SIG-M5 treated with dmso at 0.1 percent for 504 hours (cell line): ENCODE measurements around the gene CAV3.

Experiments used
- DNase-seq: peaks from one replicate; lab custom pipeline; 2025; ENCODE audit not compliant: unreplicated experiment; lab: John Stamatoyannopoulos, UW

Gene CAV3

DNA sequence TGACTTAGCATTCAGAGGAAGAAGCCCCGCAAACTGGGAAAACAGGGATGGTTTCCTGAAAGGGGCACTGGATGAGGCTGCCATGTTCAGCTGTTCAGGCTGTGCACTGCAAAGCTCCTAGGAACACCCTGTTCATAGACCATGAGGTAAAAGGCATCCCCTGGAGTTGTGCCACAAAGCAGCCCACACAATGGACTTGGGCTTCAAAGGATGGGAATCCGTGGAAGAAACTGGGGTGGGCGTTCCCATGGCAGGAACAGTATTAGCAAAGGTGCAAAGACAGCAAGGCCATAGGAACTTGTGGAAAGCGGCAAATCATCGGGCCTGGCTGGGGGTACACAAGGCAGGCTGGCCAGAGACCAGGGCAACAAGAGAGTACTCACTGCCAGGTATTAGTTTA is 26.9 kb downstream of the CAV3 start:
- no peak for DNase-seq

DNA sequence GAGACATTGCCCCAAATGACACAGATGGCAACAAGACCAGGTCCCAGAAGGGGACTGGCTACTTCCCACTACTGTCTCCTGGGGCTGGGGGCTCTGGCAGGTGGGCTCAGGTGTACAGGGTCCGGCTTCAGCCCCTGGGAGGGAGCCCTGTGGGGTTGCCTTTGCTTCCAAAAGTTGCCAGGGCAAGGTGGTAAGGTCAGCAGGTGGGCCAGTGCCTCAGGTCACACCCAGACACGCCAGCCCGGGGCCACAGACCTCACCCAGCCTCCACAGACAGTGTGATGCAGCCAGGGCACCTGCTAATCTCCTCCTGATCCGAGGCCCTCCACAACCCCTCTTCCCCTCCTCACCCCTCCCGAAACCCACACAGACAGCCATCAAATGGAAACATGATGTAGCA is 28.3 kb downstream of the CAV3 start:
- no peak for DNase-seq

- DNase-seq = no peak
These were observed 29.2 kb downstream of the CAV3 start for GRCh38 chr3:8762607-8763377.

- DNase-seq = no peak
These were observed 30.9 kb downstream of the CAV3 start for GRCh38 chr3:8764528-8764927.

- no peak for DNase-seq
These were observed 31.9 kb downstream of the CAV3 start for GRCh38 chr3:8765528-8765927.

GRCh38 chr3:8766148-8766547 is 32.5 kb downstream of the CAV3 start:
- no peak for DNase-seq

DNA sequence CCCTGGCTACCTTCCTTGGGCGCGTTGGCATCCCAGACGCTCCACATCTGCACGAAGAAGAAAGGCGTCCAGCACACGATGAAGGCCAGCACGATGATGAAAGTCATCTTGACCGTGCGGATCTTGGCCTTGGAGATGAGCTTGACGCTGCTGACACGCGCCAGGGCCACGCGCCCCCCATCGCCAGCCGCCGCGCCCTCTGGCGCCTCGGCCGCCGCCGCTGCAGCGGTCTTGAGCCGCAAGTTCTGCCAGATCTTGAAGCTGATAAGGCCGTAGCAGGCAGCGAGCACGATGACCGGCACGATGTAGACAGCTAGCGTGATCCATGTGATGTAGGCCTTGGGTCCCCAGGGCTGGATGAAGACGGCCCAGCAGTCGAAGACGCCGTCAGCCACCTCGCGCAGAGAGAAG is 33.7 kb downstream of the CAV3 start:
- DNase-seq = no peak

DNA sequence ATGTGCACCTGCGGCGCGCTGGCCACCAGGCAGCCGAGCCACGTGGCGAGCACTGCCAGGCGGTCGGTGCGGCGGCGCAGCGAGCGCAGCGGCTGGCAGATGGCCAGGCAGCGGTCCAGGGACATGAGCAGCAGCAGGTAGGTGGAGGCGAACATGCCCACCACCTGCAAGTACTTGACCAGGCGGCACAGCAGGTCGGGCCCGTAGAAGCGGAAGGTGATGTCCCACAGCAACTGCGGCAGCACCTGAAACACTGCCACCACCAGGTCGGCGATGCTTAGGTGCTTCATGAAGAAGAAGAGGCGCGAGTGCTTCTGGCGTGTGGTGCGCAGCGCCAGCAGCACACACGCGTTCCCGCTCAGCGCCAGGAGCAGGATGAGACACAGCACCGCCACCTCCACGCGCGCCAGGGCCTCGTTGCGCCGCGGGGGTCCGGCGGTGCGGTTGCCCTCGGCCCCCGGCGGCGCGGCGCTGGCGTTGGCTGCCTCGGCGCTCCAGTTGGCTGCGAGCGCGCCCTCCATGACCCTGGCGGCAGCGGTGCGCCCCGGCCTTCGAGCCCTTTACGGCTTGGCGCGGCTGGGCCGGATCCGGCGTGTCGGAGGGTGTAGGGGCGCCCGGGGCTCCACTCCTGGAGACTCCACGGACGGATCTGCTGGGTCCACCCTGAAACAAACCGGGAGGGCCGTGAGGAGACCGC is 34.2 kb downstream of the CAV3 start:
- no peak for DNase-seq

GRCh38 chr3:8768364-8769087 is 34.9 kb downstream of the CAV3 start:
- no peak for DNase-seq

DNA sequence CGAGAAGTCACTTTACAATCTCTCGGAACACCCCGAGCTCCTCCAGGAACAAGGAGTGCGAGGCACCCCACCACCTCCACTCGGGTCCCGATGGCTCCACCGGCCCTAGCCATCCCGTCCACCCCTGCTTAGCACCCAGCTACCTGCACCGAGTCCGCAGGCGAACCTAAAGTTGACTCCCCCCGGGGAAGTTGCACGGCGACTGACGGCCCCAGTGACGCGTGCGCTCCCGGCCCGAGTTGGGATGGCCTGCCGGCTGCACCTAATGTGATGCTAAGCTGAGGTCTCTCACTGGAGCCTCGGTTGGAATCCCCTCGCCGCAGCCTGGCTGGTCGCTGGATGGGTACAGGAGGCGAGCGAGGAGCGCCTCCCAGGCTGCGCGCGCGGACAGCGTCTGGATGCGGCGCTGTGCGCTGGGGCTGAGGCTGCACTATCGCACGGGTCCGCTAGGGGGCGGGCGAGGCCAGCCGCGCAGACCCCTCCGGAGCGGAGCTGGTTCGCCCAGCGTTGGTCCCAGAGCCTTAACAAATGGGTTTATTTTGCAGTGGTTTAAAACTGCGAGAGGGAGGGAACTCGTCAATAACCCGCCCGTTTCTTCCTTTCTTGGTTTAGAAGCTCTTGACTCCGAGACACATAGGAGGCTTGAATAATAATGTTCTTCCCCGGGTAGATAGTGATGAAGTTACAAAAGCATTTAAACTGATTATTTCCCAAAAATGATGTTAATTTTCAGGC is 35.7 kb downstream of the CAV3 start, which contains the start of gene OXTR:
Gene OXTR (minus strand): TSS at position 526 of the 735 bp plus-strand sequence. CDS start 1,426 bp downstream, outside the sequence.
- DNase-seq = peak; percentile 12

GRCh38 chr3:8773941-8774542 is 40.4 kb downstream of the CAV3 start:
- DNase-seq = no peak

GRCh38 chr3:8775181-8775580 is 41.6 kb downstream of the CAV3 start:
- no peak for DNase-seq

- DNase-seq = no peak
These were observed 42.0 kb downstream of the CAV3 start for GRCh38 chr3:8775602-8776001.

GRCh38 chr3:8776406-8776805 is 42.8 kb downstream of the CAV3 start:
- no peak for DNase-seq

GRCh38 chr3:8777201-8777977 is 43.8 kb downstream of the CAV3 start:
- DNase-seq = no peak

DNA sequence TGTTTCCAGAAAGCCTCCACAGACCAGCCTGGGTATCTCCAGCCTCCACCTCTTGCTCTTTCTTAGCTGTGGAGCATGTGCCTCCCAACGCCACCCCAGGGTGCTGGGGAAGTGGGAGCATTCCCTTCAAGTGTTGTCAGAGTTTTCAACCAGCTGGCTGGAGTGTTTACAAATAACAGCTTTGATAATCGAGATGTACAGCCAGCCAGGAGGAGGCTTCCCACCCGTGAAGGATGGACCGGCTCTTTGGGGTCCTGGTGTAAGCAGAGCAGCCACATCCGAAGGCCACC is 44.3 kb downstream of the CAV3 start:
- DNase-seq = no peak

- no peak for DNase-seq
These were observed 44.9 kb downstream of the CAV3 start for GRCh38 chr3:8778475-8778874.

- DNase-seq = peak; percentile 48
These were observed 46.7 kb downstream of the CAV3 start for GRCh38 chr3:8780279-8780678.

DNA sequence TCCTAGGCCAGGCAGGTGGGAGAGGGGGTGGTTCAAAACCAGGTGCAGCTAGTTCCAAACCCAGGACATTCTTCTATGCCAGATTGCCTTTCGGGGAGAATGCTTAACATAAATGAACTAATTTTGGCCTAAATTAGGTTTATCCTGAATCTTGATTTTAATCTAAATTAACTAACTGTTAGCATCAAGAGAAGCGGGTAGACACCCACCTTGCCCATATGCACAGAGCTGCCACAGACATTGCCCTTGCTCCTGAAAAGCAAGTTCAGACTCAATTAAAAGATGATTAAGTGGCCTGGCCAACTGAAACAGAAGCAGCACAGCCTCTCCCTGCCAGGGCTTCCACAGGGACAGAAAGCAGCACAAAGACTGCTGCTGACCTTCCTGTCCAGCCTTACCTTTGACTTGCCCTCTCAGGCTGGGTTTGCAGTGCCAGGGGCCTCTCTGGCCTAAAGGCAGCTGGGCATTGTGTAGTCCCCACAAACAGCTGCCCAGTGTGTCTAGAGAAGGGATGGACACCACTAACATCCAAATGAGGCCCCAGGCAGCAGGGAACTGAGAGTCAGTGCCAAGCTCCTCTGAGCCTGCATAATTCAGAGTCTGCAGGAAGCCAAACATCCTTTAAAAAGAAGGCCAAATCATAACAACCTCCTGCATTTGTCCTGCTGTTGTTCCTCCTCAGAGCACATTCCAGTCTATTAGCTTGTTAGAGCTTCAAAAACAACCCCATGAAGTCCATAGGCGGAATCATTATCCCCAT is 51.3 kb downstream of the CAV3 start:
- no peak for DNase-seq
